K562 (cell line): ENCODE data around the gene FAM187B. TPM values are rescaled to one million over a fixed set of nuclear protein-coding genes. Genes with fewer than 3 reads are reported as not detected.
A peak's percentile ranks its signal among the peaks of the same experiment; 100 is the strongest.

Source experiments
- FOXM1 ChIP-seq, 2 experiments: fragments of 450-650 bp in 1 of 2; sonication (generic) in 1 of 2; formaldehyde crosslinking in 1 of 2; IDR thresholded peaks; 2 replicates each; pipeline versions ENCODE4 v1.6.1 to v1.9.0; 2017 to 2022; ENCODE audit warnings: low read depth in 2 of 2, mild to moderate bottlenecking in 2 of 2, missing genetic modification reagents in 1 of 2, moderate library complexity in 1 of 2
- KAT7 ChIP-seq: sonication (generic); formaldehyde crosslinking; IDR thresholded peaks from 2 replicates; pipeline ENCODE4 v1.8.0; 2022; ENCODE audit warnings: missing genetic modification reagents, mild to moderate bottlenecking, borderline replicate concordance
- KDM5B ChIP-seq: fragments of 200-600 bp; sonication (generic); IDR thresholded peaks from 2 replicates; pipeline ENCODE4 v1.6.1; 2012; ENCODE audit warnings: low read depth, mild to moderate bottlenecking, moderate library complexity, low read length, control low read depth, inconsistent platforms; ENCODE audit not compliant: insufficient replicate concordance
- KLF6 ChIP-seq: fragments of 250-450 bp; sonication (Bioruptor Pico); IDR thresholded peaks from 2 replicates; pipeline ENCODE4 v1.4.0; 2020; ENCODE audit warnings: mild to moderate bottlenecking, moderate library complexity, borderline replicate concordance
- MBD2 ChIP-seq: sonication (generic); IDR thresholded peaks from 2 replicates; pipeline ENCODE4 v1.6.1; 2016; ENCODE audit warnings: low read depth, borderline replicate concordance
- MTA3 ChIP-seq: fragments of 450-650 bp; formaldehyde crosslinking; IDR thresholded peaks from 2 replicates; pipeline ENCODE4 v1.6.1; 2017; ENCODE audit warnings: mild to moderate bottlenecking, borderline replicate concordance
- NFE2L1 ChIP-seq: fragments of 450-650 bp; IDR thresholded peaks from 2 replicates; pipeline ENCODE4 v1.6.1; 2016; ENCODE audit warnings: missing genetic modification characterization, low read depth, mild to moderate bottlenecking, missing compliant biosample characterization, moderate library complexity, borderline replicate concordance
- PCBP1 ChIP-seq: fragments of 200-400 bp; formaldehyde crosslinking; IDR thresholded peaks from 2 replicates; pipeline ENCODE4 v1.6.1; 2018; ENCODE audit warnings: mild to moderate bottlenecking, low read depth, low read length; ENCODE audit not compliant: poor library complexity, severe bottlenecking
- POLR3G ChIP-seq: IDR thresholded peaks from 2 replicates; pipeline ENCODE4 v1.6.1; 2011; ENCODE audit not compliant: insufficient read length, insufficient replicate concordance; ENCODE audit errors: extremely low read depth
- PTTG1 ChIP-seq: fragments of 450-650 bp; IDR thresholded peaks from 2 replicates; pipeline ENCODE4 v1.6.1; 2016; ENCODE audit warnings: low read depth, mild to moderate bottlenecking, missing genetic modification characterization, missing compliant biosample characterization
- PURB ChIP-seq: sonication (generic); formaldehyde crosslinking; IDR thresholded peaks from 2 replicates; pipeline ENCODE4 v1.9.0; 2021; ENCODE audit warnings: low read depth, mild to moderate bottlenecking, missing genetic modification reagents
- RBM15 ChIP-seq: fragments of 200-400 bp; formaldehyde crosslinking; IDR thresholded peaks from 2 replicates; pipeline ENCODE4 v1.6.1; 2018; ENCODE audit warnings: mild to moderate bottlenecking, low read length, moderate library complexity; ENCODE audit not compliant: insufficient read depth
- SMARCB1 ChIP-seq: IDR thresholded peaks from 2 replicates; pipeline ENCODE4 v1.6.1; 2011; ENCODE audit warnings: improper control_type of control experiment, low read depth; ENCODE audit not compliant: insufficient read length
- ZBTB1 ChIP-seq: sonication (generic); formaldehyde crosslinking; IDR thresholded peaks from 2 replicates; pipeline ENCODE4 v1.8.1; 2023; ENCODE audit warnings: missing genetic modification reagents, low read depth, mild to moderate bottlenecking, borderline replicate concordance
- ZBTB7A ChIP-seq: IDR thresholded peaks from 2 replicates; pipeline ENCODE4 v1.6.1; 2011; ENCODE audit warnings: low read depth, mild to moderate bottlenecking, low read length, moderate library complexity, borderline replicate concordance; ENCODE audit not compliant: control insufficient read depth
- ZNF146 ChIP-seq: IDR thresholded peaks from one replicate; pipeline ENCODE4 v1.6.1; 2018; ENCODE audit warnings: missing compliant biosample characterization; ENCODE audit not compliant: unreplicated experiment
- ZNF431 ChIP-seq: sonication (generic); formaldehyde crosslinking; IDR thresholded peaks from 2 replicates; pipeline ENCODE4 v1.8.0; 2022; ENCODE audit warnings: mild to moderate bottlenecking, missing genetic modification reagents
- polyA plus RNA-seq, 8 experiments: library from polyadenylated mRNA; depleted of rRNA in 4 of 8; stranded (reverse) in 5 of 8; unstranded in 3 of 8; fragments of >200 nt; fragmentation: Nextera tagmentation in 2 of 8; fragmentation: Illumina TruSeq in 1 of 8; extraction: Ambion mirVana in 2 of 8; extraction: Trizol in 1 of 8; gene quantifications; 2 replicates each; pipeline versions ENCODE4 v1.2.1 to v1.2.3, GENCODE V29; 2011 to 2014; ENCODE audit warnings: inconsistent platforms in 1 of 8, missing spikeins in 1 of 8
- total RNA-seq, 7 experiments: library from RNA; depleted of rRNA in 6 of 7; stranded (reverse); fragments of >200 nt in 6 of 7; fragmentation: Illumina TruSeq in 2 of 7; extraction: Trizol in 2 of 7; gene quantifications; 2 replicates each; pipeline versions ENCODE4 v1.2.1 to v1.2.3, GENCODE V29; 2011 to 2021; ENCODE audit warnings: low replicate concordance in 1 of 7
- TF ChIP-seq, protein P1 (sequence below): sonication (generic); formaldehyde crosslinking; IDR thresholded peaks from 2 replicates; pipeline ENCODE4 v1.8.1; 2023; ENCODE audit warnings: mild to moderate bottlenecking, missing genetic modification reagents
- TF ChIP-seq, protein P2 (sequence below): fragments of 450-650 bp; conservative IDR thresholded peaks from 2 replicates; pipeline ENCODE4 v1.6.1; 2016; ENCODE audit warnings: missing genetic modification characterization, low read depth, mild to moderate bottlenecking, control low read depth, missing compliant biosample characterization
- TF ChIP-seq, protein P3 (sequence below): fragments of 450-650 bp; IDR thresholded peaks from 2 replicates; pipeline ENCODE4 v1.6.1; 2017; ENCODE audit warnings: antibody characterized with exemption, mild to moderate bottlenecking

FAM187B gene
- total and polyA plus RNA-seq, 9 of the 15 experiments (the other 6 are each of a cell fraction or from before 2014, with no cell fraction given): 0.04 to 0.09 TPM; not detected in 7

DNA sequence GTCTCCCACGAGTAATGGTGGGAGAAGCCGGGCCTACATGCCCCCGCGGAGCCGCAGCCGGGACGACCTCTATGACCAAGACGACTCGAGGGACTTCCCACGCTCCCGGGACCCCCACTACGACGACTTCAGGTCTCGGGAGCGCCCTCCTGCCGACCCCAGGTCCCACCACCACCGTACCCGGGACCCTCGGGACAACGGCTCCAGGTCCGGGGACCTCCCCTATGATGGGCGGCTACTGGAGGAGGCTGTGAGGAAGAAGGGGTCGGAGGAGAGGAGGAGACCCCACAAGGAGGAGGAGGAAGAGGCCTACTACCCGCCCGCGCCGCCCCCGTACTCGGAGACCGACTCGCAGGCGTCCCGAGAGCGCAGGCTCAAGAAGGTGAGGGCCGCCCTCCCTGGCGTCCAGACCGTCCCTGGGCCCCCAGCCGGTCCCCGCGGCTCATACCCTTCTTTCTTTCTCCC lies 38.8 kb upstream of the FAM187B start (continued):
- TF ChIP-seq MTA3 (no peak), MBD2 (no peak), RBM15 (no peak), KAT7 (CRISPR knock-in tag) (no peak), SMARCB1 (no peak), KLF6 (CRISPR knock-in tag) (no peak), FOXM1 (IDR thresholded peaks at IDR 0.05; ENCODE audit: low read depth) (no peak), FOXM1 (CRISPR knock-in tag; IDR thresholded peaks at IDR 0.05; ENCODE audit: low read depth) (no peak), NFE2L1 (tag) (no peak), PURB (CRISPR knock-in tag) (no peak), POLR3G (no peak), KDM5B (peak; percentile 58), ZBTB7A (peak; percentile 77; the same call in 1 of the 2 replicates), PCBP1 (no peak), ZNF431 (CRISPR knock-in tag) (no peak), ZBTB1 (CRISPR knock-in tag) (0 out of 2 replicates have a peak, but pooled peaks have one; percentile 24), PTTG1 (no peak), ZNF146 (CRISPR knock-in tag) (no peak)
- TF ChIP-seq, protein P1, sequence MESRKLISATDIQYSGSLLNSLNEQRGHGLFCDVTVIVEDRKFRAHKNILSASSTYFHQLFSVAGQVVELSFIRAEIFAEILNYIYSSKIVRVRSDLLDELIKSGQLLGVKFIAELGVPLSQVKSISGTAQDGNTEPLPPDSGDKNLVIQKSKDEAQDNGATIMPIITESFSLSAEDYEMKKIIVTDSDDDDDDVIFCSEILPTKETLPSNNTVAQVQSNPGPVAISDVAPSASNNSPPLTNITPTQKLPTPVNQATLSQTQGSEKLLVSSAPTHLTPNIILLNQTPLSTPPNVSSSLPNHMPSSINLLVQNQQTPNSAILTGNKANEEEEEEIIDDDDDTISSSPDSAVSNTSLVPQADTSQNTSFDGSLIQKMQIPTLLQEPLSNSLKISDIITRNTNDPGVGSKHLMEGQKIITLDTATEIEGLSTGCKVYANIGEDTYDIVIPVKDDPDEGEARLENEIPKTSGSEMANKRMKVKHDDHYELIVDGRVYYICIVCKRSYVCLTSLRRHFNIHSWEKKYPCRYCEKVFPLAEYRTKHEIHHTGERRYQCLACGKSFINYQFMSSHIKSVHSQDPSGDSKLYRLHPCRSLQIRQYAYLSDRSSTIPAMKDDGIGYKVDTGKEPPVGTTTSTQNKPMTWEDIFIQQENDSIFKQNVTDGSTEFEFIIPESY (CRISPR knock-in tag): no peak
- TF ChIP-seq, protein P2, sequence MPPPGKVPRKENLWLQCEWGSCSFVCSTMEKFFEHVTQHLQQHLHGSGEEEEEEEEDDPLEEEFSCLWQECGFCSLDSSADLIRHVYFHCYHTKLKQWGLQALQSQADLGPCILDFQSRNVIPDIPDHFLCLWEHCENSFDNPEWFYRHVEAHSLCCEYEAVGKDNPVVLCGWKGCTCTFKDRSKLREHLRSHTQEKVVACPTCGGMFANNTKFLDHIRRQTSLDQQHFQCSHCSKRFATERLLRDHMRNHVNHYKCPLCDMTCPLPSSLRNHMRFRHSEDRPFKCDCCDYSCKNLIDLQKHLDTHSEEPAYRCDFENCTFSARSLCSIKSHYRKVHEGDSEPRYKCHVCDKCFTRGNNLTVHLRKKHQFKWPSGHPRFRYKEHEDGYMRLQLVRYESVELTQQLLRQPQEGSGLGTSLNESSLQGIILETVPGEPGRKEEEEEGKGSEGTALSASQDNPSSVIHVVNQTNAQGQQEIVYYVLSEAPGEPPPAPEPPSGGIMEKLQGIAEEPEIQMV (tag): no peak
- TF ChIP-seq, protein P3, sequence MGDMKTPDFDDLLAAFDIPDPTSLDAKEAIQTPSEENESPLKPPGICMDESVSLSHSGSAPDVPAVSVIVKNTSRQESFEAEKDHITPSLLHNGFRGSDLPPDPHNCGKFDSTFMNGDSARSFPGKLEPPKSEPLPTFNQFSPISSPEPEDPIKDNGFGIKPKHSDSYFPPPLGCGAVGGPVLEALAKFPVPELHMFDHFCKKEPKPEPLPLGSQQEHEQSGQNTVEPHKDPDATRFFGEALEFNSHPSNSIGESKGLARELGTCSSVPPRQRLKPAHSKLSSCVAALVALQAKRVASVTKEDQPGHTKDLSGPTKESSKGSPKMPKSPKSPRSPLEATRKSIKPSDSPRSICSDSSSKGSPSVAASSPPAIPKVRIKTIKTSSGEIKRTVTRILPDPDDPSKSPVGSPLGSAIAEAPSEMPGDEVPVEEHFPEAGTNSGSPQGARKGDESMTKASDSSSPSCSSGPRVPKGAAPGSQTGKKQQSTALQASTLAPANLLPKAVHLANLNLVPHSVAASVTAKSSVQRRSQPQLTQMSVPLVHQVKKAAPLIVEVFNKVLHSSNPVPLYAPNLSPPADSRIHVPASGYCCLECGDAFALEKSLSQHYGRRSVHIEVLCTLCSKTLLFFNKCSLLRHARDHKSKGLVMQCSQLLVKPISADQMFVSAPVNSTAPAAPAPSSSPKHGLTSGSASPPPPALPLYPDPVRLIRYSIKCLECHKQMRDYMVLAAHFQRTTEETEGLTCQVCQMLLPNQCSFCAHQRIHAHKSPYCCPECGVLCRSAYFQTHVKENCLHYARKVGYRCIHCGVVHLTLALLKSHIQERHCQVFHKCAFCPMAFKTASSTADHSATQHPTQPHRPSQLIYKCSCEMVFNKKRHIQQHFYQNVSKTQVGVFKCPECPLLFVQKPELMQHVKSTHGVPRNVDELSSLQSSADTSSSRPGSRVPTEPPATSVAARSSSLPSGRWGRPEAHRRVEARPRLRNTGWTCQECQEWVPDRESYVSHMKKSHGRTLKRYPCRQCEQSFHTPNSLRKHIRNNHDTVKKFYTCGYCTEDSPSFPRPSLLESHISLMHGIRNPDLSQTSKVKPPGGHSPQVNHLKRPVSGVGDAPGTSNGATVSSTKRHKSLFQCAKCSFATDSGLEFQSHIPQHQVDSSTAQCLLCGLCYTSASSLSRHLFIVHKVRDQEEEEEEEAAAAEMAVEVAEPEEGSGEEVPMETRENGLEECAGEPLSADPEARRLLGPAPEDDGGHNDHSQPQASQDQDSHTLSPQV: no peak
